GM20000 (cell line): ENCODE data around the gene BACH2.
"Not testable (repeated sequence)": the region's sequence is repeated elsewhere in the genome, so short reads cannot be mapped to it uniquely, and the experiment has no call there.

Source experiments
- DNase-seq: peaks from one replicate; pipeline ENCODE4 v3.0.0; 2012; ENCODE audit warnings: low spot score
- CTCF ChIP-seq: IDR thresholded peaks from 2 replicates; pipeline ENCODE4 v1.5.1; 2012; ENCODE audit warnings: mild to moderate bottlenecking, control low read depth; ENCODE audit errors: extremely low read depth, missing control alignments

The BACH2 gene

GRCh38 chr6:90135667-90136066 lies 161.0 kb downstream of the BACH2 start:
- no peak for DNase-seq
- TF ChIP-seq CTCF, result no peak

- not testable (repeated sequence) for DNase-seq
These were observed 163.0 kb downstream of the BACH2 start for GRCh38 chr6:90133664-90134063.

- DNase-seq, result no peak
- TF ChIP-seq CTCF, result no peak
These were observed 164.8 kb downstream of the BACH2 start for GRCh38 chr6:90131614-90132423.

GRCh38 chr6:90131125-90131524 lies 165.5 kb downstream of the BACH2 start:
- no peak for TF ChIP-seq CTCF
- DNase-seq, result no peak

GRCh38 chr6:90128687-90129086 lies 168.0 kb downstream of the BACH2 start:
- not testable (repeated sequence) for DNase-seq

- TF ChIP-seq CTCF, result no peak
- no peak for DNase-seq
These were observed 169.0 kb downstream of the BACH2 start for GRCh38 chr6:90127595-90127994.

- no peak for DNase-seq
These were observed 169.8 kb downstream of the BACH2 start for GRCh38 chr6:90126839-90127238.

GRCh38 chr6:90126181-90126580 lies 170.5 kb downstream of the BACH2 start:
- TF ChIP-seq CTCF, result no peak
- DNase-seq, result no peak

More at GRCh38 chr6:90126839-90127238, 169.8 kb downstream of the BACH2 start:
- no peak for TF ChIP-seq CTCF
